ENCODE data around the gene RAB33B.
"Not testable (repeated sequence)": the region's sequence is repeated elsewhere in the genome, so short reads cannot be mapped to it uniquely, and the experiment has no call there.

The RAB33B gene
- 25.0 to 27.8 (median 27.5) reads per million in 4 experiments for total RNA-seq

DNA sequence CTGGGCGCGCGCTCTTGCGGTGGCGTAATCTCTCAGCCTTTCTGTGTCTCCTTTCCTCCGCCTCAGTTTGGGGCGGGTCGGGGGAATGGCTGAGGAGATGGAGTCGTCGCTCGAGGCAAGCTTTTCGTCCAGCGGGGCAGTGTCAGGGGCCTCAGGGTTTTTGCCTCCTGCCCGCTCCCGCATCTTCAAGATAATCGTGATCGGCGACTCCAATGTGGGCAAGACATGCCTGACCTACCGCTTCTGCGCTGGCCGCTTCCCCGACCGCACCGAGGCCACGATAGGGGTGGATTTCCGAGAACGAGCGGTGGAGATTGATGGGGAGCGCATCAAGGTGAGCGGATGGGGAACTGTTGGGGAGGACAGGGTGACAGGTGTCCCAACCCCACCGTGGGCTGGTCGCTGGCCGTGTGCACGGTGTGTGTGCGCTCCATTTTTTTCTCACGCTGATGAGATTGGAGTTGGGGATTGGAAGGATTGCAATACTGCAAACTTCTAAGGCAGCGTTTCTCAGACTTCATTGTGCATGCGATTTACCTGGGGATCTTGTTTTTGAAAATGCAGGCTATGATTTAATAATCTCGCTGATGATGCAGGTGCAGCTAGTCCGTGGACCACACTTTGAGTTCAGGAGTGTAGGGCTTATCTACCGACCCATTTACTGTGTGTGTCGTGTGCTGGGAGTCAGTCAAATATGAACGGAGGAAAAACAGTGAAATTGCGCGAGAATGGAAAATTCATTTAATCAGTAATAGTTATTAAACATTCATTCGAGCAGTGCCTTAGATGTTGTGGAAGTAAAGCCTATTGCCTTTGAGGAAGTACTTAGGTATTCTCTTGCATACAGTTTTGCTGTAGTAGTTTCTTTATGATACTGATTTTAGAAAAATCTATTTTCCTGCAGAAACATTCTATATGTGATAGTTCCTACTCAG lies at the start of gene RAB33B:
Gene RAB33B (plus strand): TSS at position 11 of the 935 bp plus-strand sequence. CDS start 75 bp downstream, at position 86.
- no peak for DNase-seq

- DNase-seq, result no peak
Observed at GRCh38 chr4:139410312-139410711, 43.6 kb upstream of the RAB33B start.

DNA sequence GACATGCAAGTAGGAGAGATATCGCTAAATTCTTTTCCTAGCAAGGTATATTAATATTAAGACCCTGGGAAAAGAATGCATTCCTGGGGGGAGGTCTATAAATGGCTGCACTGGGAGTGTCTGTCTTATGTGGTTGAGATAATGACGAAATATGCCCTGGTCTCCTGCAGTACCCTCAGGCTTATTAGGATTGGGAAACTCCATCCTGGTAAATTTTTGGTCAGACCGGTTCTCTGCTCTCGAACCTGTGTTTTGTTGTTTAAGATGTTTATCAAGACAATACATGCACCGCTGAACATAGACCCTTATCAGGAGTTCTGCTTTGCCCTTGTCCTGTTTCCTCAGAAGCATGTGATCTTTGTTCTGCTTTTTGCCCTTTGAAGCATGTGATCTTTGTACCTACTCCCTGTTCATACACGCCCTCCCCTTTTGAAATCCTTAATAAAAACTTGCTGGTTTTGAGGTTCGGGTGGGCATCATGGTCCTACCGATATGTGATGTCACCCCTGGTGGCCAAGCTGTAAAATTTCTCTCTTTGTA lies 39.2 kb upstream of the RAB33B start:
- DNase-seq, result not testable (repeated sequence)

- DNase-seq, result no peak
Observed at GRCh38 chr4:139416073-139416673, 37.7 kb upstream of the RAB33B start.

- no peak for DNase-seq
Observed at GRCh38 chr4:139419388-139419914, 34.5 kb upstream of the RAB33B start.

DNA sequence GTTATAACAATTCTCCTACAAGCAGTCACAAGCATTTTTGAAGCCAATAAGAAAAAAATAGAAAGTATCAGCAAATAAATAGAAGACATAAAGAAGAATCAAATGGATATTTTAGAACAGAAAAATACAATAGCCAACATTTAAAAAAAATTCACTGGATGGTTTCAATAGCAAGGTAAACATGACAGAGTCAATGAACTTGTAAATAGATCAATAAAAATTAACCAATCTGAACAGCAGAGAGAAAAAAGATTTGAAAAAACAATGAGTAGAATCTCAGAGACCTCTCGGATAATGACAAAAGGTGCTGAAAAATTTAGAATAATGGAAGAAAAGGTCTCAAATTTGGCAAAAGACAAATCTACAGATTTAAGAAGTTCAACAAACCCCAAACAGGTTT lies 33.3 kb upstream of the RAB33B start:
- DNase-seq, result no peak

DNA sequence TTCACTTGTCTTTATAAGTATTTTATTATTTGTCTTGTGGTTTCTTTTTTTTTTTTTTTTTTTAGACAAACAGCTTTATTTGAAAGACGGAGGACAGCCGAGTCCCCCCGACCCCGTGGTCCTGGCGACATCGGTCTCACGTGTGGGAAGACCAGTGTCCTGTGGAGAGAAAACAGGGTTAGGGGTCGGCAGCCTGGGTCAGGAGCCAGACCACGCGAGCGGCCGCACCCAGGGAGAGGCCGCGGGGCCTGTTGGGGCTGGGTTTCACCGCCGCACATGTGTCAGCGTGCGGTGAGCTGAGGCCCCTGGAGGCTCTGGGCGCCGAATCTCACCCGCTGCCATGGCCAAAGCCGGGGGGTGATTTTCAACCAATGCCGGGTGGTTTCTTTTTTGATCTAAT lies 17.8 kb upstream of the RAB33B start:
- DNase-seq, result no peak

GRCh38 chr4:139438141-139438540 lies 15.8 kb upstream of the RAB33B start:
- DNase-seq, result no peak

DNA sequence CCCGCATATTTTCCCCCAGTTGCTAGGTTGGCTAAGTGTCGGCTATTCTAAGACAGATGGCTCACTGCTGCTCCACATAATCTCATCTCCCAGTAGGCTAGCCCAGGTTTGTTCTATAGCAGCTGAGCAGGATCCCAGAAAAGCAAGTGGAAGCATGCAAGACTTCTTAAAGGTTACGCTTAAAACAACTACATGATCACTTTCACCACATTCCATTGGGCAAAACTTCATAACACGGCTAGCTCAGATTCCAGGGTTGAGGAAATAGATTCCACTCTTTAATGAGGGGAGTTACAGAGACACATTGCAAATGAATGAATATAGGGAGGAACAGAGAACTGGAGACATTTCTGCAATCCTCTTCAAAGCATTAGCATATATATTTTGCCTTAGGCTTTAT lies 12.9 kb upstream of the RAB33B start:
- no peak for DNase-seq

DNA sequence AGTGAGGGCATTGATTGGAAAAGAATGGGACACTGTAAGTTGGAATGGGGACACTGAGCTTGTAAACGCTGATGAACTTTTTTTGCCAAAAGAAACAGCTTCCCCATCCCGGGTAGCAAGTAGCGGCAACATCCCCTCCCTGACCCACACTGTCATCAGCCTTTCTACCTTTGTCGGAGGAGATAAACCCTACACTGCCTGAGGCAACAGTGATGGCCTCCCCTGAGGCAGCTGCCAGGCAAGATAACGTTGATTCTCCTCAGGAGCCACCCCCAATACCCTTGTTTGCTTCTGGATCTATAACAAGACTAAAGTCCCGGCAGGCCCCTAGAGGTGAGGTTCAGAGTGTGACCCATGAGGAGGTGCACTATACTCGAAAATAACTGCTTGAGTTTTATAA lies 10.3 kb upstream of the RAB33B start:
- no peak for DNase-seq

DNA sequence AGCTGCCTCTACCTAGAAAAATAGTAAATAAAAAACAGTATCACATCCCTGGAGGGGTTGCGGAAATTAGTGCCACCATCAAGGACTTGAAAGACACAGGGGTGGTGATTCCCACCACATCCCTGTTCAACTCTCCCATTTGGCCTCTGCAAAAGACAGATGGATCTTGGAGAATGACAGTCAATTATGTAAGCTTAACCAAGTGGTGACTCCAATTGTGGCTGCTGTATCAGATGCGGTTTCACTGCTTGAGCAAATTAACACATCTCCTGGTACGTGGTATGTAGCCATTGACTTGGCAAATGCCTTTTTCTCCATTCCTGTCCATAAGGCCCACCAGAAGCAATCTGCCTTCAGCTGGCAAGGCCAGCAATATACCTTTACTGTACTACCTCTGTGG lies 9.0 kb upstream of the RAB33B start:
- not testable (repeated sequence) for DNase-seq

DNA sequence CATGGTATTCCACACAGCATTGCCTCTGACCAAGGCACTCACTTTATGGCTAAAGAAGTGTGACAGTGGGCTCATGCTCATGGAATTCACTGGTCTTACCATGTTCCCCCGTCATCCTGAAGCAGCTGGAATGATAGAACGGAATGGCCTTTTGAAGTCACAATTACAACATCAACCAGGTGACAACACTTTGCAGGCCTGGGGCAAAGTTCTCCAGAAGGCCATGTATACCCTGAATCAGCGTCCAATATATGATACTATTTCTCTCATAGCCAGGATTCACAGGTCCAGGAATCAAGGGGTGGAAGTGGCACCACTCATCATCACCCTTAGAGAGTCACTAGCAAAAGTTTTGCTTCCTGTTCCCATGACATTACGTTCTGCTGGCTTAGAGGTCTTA lies 6.8 kb upstream of the RAB33B start:
- not testable (repeated sequence) for DNase-seq

DNA sequence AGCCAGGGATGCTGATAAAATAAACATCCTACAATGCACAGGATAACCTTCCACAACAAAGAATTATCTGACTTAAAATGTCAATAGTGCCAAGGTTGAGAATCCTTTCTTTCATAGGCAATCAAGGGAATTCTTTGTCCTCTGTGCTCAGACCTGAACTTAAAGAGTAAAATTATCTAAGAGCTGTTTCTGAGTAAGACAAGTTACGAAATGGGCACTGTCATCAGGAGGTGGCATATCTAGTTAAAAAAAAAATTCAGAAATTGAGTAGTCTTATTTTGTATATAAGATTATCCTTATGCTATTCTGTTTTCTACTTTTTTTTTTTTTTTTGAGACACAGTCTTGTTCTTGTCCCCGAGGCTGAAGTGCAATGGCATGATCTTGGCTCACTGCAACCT lies 3.3 kb upstream of the RAB33B start:
- DNase-seq, result no peak

- DNase-seq, result no peak
Observed at GRCh38 chr4:139451997-139452396, 1.9 kb upstream of the RAB33B start.

DNA sequence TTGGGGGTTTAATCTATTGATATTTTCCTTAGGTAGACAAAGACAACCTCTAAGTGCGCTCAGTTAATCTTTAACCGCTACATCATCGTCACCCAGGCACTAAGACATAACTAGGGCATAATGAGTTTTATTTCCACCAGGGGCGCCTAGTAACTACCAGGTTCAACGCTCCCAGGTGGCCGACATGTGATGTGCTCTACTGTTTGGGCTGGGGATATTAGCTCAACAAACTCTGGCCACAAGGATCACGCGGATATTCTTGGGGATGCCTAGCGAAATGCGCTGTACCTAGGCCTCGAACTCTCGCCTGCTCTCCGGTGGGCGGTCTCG lies 915 bp upstream of the RAB33B start:
- DNase-seq, result peak; percentile 53

- peak; percentile 94 for DNase-seq
Observed at GRCh38 chr4:139453371-139454110, 380 bp upstream of the RAB33B start.

DNA sequence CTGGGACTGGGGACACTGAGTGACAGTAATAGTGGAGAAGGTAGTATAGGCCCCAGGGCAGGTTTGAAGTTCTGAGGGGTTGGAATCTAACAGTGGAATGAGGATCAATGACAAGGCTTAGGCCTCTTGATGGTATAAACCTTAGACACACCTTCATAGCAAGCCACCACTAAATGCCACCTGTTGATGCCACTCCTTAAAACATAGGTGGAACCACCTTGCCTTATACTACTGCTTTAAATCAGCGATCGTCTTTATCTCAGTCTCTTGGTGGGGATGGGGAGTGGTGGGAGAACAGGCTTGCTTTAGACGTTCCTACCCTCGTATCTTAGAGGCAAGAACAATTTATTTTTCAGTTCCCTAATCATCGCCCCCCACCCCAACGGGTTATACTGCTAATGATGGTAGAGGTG lies 1.2 kb downstream of the RAB33B start:
- DNase-seq, result no peak

- no peak for DNase-seq
Observed at GRCh38 chr4:139457318-139457717, 3.4 kb downstream of the RAB33B start.

- no peak for DNase-seq
Observed at GRCh38 chr4:139458543-139458942, 4.6 kb downstream of the RAB33B start.

DNA sequence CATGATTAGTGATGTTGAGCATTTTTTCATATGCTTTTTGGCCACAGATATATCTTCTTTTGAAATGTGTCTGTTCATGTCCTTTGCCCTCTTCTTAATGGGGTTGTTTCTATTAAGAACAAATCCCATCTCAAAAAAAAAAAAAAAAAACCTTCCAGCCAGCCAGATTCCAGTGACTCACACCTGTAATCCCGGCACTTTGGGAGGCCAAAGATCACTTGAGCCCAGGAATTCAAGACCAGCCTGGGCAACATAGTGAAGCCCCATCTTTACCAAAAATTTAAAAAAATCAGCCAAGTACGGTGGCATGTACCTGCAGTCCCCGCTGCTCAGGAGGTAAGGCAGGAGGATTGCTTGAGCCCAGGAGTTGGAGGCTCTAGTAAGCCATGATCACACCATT lies 5.1 kb downstream of the RAB33B start:
- no peak for DNase-seq

GRCh38 chr4:139460565-139460964 lies 6.6 kb downstream of the RAB33B start:
- DNase-seq, result no peak

DNA sequence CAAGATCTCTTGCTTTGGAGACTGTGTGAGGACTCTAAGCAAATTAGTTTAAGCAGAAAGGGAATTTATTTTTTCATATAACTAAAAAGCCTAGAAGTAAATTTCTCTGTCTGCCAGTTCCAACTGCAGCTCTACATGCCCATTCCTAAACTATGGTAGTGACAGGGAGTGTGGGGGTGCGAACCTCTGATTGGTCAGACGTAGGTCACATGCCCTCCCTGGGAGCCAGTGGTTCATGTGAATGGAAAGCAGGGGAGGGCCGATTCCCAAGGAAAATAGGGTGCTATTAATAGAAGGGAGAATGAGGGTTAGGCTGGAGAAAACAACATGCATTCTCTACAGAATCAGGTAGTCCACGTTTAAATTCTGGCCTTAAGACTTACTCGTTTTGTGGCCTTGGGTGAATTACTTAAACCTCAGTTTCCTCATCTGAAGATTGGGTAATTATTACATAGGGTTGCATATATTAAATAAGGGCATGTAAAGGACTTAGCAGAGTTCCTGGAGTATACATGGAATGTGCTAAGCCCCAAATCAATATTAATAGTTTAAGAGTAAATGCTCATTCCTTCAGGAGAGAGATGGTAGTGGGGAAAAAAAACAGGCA lies 7.2 kb downstream of the RAB33B start:
- no peak for DNase-seq

DNA sequence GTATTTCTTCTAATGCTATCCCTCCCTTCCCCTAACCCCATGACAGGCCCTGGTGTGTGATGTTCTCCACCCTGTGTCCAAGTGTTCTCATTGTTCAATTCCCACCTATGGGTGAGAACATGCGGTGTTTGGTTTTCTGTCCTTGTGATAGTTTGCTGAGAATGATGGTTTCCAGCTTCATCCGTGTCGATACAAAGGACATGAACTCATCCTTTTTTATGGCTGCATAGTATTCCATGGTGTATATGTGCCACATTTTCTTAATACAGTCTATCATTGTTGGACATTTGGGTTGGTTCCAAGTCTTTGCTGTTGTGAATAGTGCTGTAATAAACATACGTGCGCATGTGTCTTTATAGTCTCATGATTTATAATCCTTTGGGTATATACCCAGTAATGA lies 10.6 kb downstream of the RAB33B start:
- not testable (repeated sequence) for DNase-seq
